Activated CD4-positive, alpha-beta T cell treated with anti-CD3 and anti-CD28 coated beads, Interleukin-2, amount 50 U/mL, for 1 hour (primary cell): ENCODE results near the gene EFNA5.

Source experiments
- DNase-seq: peaks from one replicate; pipeline ENCODE4 v3.0.0-alpha.2; 2020

EFNA5 gene

GRCh38 chr5:107567901-107568671 is 102.7 kb downstream of the EFNA5 start:
- no peak for DNase-seq

- DNase-seq, result no peak
Observed at GRCh38 chr5:107566986-107567385, 103.8 kb downstream of the EFNA5 start.

- no peak for DNase-seq
Observed at GRCh38 chr5:107565791-107566767, 104.7 kb downstream of the EFNA5 start.

- DNase-seq, result no peak
Observed at GRCh38 chr5:107564931-107565372, 105.8 kb downstream of the EFNA5 start.

GRCh38 chr5:107563959-107564544 is 106.7 kb downstream of the EFNA5 start:
- no peak for DNase-seq

DNA sequence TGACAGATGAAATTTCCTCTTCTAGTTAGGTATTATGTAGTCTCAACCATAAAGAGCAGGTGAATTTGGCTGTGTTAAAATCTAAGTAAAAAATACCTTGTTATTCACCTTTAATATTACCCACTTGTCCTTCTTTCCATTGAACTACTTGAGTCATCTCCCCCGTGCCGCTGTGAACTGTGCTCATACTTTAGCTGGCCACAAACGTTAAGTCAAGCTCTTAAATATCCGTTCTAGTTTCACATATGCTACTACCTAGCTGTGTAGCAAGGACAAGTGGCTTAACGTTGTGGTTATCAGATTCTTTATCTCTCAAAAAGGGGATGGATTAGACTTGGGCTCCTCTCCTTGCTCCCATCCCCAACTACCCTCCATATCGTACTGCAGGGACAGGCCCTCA is 110.4 kb downstream of the EFNA5 start:
- DNase-seq, result no peak

GRCh38 chr5:107558823-107559375 is 111.8 kb downstream of the EFNA5 start:
- DNase-seq, result no peak

DNA sequence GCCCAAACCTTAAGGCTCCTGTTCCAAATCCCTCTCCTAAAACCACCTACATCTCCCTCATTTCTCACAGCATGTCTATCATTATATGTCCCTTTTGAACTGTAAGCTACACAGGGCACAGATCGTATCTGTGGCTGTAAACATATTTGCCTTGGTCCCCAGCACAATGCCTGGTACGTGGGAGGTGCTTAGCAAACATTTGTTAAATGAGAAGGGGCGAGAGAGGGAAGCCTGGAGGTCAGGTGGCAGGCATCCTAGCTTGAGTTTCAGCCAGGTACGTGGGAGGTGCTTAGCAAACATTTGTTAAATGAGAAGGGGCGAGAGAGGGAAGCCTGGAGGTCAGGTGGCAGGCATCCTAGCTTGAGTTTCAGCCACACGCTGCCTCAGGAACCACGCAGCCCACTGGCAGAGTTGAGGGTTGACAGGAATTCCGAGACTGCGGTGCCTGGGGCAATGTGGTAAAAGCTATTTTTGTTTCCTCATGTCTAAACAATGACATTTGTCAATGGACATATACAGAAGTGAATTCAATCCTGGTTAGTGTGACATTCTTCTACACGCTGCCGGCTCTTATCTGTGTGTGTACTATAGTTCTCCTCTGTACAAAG is 113.6 kb downstream of the EFNA5 start:
- DNase-seq, result no peak

GRCh38 chr5:107556575-107556974 is 114.2 kb downstream of the EFNA5 start:
- DNase-seq, result no peak

- DNase-seq, result no peak
Observed at GRCh38 chr5:107555425-107556090, 115.2 kb downstream of the EFNA5 start.

DNA sequence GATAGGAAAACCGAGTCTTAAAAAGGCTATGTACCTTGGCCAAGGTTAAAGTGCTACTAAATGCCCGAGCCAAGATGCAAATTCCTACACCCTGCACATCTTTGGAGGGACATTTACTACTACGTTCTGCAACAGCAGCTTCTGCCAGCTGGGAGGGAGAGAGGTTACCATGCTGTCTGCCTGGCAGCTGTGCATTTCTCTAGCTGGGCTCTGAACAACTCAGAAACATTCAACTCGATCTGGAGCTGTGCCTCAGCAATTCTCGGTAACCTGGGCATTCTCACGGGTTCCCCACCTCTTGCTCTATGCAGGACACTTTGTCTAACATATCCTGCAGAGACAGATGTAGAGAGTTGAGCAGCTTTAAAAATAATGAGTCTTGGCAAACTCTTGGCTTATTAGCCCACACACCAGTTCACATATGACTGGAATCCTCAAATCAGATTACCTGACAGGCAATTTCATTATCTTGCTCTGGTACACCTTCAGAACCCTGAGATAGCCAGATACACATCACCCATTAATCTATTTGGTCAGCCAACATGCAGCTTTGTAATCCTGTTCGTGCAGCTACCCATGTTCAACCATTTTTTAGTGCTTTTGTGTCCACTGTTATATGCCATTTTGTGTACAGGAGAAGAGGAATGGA is 115.8 kb downstream of the EFNA5 start:
- DNase-seq, result no peak

- DNase-seq, result no peak
Observed at GRCh38 chr5:107553117-107553555, 117.6 kb downstream of the EFNA5 start.

DNA sequence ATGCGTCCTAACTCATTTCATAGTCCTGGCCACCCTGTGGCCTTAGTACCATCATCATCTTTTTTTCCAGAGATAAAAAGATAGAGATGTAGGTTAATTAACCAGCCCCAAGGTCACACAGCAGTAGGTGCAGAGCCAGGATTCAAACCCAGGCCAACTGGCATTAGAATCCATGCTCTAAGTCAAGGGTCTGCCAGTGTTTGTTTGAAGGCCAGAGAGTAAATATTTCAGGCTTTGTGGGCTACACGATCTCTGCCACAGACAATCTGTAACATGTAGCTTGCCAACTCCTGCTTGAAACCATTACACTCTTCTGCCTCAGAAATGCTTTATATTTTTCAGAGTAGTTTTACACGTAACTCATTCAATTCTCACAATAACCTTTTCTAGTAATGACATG is 119.6 kb downstream of the EFNA5 start:
- DNase-seq, result no peak

DNA sequence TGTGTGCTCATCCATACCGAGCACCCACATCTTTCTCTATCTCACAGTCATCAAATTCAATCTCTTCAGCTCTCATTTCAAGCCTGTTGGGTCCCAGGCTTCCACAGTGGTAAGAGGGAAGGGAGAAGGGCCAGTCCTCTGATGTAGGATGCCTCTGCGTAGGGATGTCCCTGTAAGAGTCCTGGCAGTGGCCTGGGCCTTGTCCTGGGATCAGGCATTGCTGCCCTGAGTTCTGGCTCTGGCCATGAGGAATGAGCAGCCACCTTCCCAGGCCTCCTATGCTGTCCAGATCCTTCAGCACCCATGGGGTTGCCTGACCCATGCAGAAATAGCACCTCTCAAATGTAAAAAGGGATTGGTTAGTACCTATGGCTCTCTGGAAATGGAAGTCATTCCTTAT is 121.2 kb downstream of the EFNA5 start:
- DNase-seq, result no peak

- no peak for DNase-seq
Observed at GRCh38 chr5:107548477-107548876, 122.3 kb downstream of the EFNA5 start.

GRCh38 chr5:107546719-107547118 is 124.0 kb downstream of the EFNA5 start:
- DNase-seq, result no peak

DNA sequence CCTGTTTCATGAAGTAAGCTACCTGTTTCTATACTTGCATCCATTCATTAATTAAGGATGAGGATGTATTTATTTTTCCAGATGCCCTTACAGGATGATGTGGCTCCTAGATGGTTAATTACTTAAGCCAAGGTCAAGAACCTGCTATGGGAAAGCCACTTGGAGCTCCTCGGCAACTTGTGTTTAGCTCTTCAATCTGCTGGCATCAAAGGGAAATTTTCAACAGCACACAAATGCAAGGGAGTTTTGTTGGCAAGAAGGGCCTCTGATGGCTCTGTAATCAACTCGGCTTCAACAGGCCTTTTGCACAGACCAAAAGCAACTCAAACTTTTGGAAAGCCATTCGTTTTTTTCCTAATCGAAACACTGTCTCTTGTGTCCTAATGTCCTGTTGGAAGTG is 125.3 kb downstream of the EFNA5 start:
- DNase-seq, result no peak

GRCh38 chr5:107544967-107545366 is 125.8 kb downstream of the EFNA5 start:
- no peak for DNase-seq

- DNase-seq, result no peak
Observed at GRCh38 chr5:107544476-107544875, 126.3 kb downstream of the EFNA5 start.

GRCh38 chr5:107543868-107544267 is 126.9 kb downstream of the EFNA5 start:
- no peak for DNase-seq

GRCh38 chr5:107542831-107543231 is 127.9 kb downstream of the EFNA5 start:
- no peak for DNase-seq

- no peak for DNase-seq
Observed at GRCh38 chr5:107542428-107542827, 128.3 kb downstream of the EFNA5 start.
